CD8-positive, alpha-beta memory T cell (primary cell): Measurements from ENCODE around the gene GNAQ. TPM values are rescaled to one million over a fixed set of nuclear protein-coding genes. Genes with fewer than 3 reads are reported as not detected.
"Not testable (repeated sequence)": the region's sequence is repeated elsewhere in the genome, so short reads cannot be mapped to it uniquely, and the experiment has no call there.

ENCODE experiments used
- CTCF ChIA-PET: fragments of 350-600 bp; sonication (Branson Sonifier 250); formaldehyde crosslinking; loops from one replicate; lab custom pipeline; 2021; ENCODE audit warnings: antibody characterized with exemption; lab: Charles Lee
- POLR2A ChIA-PET: fragments of 350-600 bp; sonication (Branson Sonifier 250); formaldehyde crosslinking; loops from one replicate; lab custom pipeline; 2021; ENCODE audit warnings: antibody characterized with exemption; lab: Charles Lee
- DNase-seq, 5 donors: peaks; one replicate each; pipeline versions ENCODE4 v3.0.0 to v3.0.0-alpha.2; 2020 to 2022; ENCODE audit warnings: mixed read lengths in 1 of 5
- H3K27ac ChIP-seq: one replicate; pipeline ENCODE4 v1.7.0; 2013; ENCODE audit warnings: low read depth, mild to moderate bottlenecking, low read length, moderate library complexity
- H3K27me3 ChIP-seq: 2 replicates; pipeline ENCODE4 v1.7.0; 2013; ENCODE audit warnings: low read length, mild to moderate bottlenecking; ENCODE audit not compliant: insufficient read depth, poor library complexity, severe bottlenecking
- H3K36me3 ChIP-seq: 2 replicates; pipeline ENCODE4 v1.7.0; 2013; ENCODE audit warnings: mild to moderate bottlenecking, low read length, moderate library complexity; ENCODE audit not compliant: insufficient read depth
- H3K4me1 ChIP-seq: 2 replicates; pipeline ENCODE4 v1.7.0; 2013; ENCODE audit warnings: mild to moderate bottlenecking, low read length, moderate library complexity; ENCODE audit not compliant: insufficient read depth
- H3K4me3 ChIP-seq: 2 replicates; pipeline ENCODE4 v1.7.0; 2013; ENCODE audit warnings: mild to moderate bottlenecking, low read length
- H3K9me3 ChIP-seq: 2 replicates; pipeline ENCODE4 v1.7.0; 2013; ENCODE audit warnings: mild to moderate bottlenecking, low read length
- H3K27ac Mint-ChIP-seq, 8 donors: one replicate each; pipeline ENCODE4 v1.8.0; 2020 to 2021; ENCODE audit warnings: mixed read lengths in 8 of 8, mild to moderate bottlenecking in 6 of 8, inconsistent platforms in 3 of 8, moderate library complexity in 3 of 8
- H3K27me3 Mint-ChIP-seq, 2 donors: one replicate each; pipeline ENCODE4 v1.8.0; 2020 to 2021; ENCODE audit warnings: mixed read lengths in 2 of 2, mild to moderate bottlenecking in 1 of 2, moderate library complexity in 1 of 2
- H3K36me3 Mint-ChIP-seq, 3 donors: one replicate each; pipeline ENCODE4 v1.8.0; 2020 to 2021; ENCODE audit warnings: mixed read lengths in 3 of 3, inconsistent platforms in 1 of 3, mild to moderate bottlenecking in 1 of 3
- H3K4me1 Mint-ChIP-seq, 3 donors: one replicate each; pipeline ENCODE4 v1.8.0; 2020 to 2021; ENCODE audit warnings: mixed read lengths in 3 of 3, inconsistent platforms in 1 of 3, mild to moderate bottlenecking in 1 of 3
- H3K4me3 Mint-ChIP-seq, 7 donors: one replicate each; pipeline ENCODE4 v1.8.0; 2020 to 2021; ENCODE audit warnings: mixed read lengths in 7 of 7, mild to moderate bottlenecking in 6 of 7, moderate library complexity in 4 of 7, inconsistent platforms in 2 of 7
- H3K9me3 Mint-ChIP-seq, 5 donors: one replicate each; pipeline ENCODE4 v1.8.0; 2020 to 2022; ENCODE audit warnings: mixed read lengths in 5 of 5, mild to moderate bottlenecking in 3 of 5, moderate library complexity in 2 of 5, inconsistent platforms in 1 of 5
- polyA plus RNA-seq: library from polyadenylated mRNA; unstranded; fragments of 300-500 nt; fragmentation: Illumina TruSeq; gene quantifications from one replicate; pipeline ENCODE4 v1.2.3, GENCODE V29; 2021
- total RNA-seq, 2 experiments: library from RNA; stranded (reverse); gene quantifications; one replicate each; pipeline ENCODE4 v1.2.3, GENCODE V29; 2021

Gene GNAQ
- total and polyA plus RNA-seq, 3 experiments from 2014 or later, result 7.5 to 19.8 (median 17.1) TPM

DNA sequence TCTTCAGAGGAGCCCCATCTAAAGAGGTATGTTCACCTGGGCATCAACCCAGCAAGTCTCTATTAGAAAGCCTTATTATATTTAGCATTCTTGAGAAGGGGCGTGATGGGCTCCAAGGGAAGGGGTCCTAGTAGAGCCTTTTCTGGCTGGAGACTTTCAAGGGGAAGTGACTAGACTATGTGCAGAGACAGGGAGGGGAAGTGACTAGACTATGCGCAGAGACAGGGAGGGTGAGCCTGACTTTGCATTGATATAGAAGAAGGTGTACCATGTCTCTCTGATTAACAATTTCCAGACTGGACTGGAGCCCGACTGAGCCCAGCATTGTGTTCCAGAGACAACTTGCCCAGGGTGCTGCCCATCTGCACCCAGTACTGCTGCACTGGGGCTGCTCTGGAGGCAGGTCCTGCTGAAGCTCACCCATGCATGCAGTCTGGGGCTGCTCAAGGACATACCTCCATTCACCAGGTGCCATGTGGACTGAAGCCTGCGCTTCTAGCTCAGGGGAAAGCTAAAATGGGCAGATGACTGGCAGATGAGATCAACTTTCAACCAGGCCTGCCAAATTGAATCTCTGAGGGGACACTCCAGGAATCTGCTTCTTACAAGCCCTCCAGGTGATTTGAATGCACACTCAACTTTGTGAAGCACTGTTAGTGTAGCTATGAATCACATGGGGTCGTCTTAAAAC lies 300.5 kb downstream of the GNAQ start:
- no peaks in the 10 kb centered on the region for H3K9me3 Mint-ChIP-seq
- DNase-seq, result no peak
- Histone ChIP-seq H3K27me3 (no peaks in the 10 kb centered on the region), H3K9me3 (no peaks in the 10 kb centered on the region), H3K27ac (no peak overlapping the region), H3K4me3 (no peak overlapping the region), H3K36me3 (no peaks in the 10 kb centered on the region), H3K4me1 (no peaks in the 10 kb centered on the region)
- H3K36me3 Mint-ChIP-seq, result peaks cover 4 to 30% (median 16%) of the 10 kb centered on the region in 3 donors
- CTCF ChIA-PET, result no interaction called here
- H3K27ac Mint-ChIP-seq, result peak overlapping the region in 2 of 8 donors; percentile 45 to 86
- no peaks in the 10 kb centered on the region for H3K27me3 Mint-ChIP-seq
- H3K4me1 Mint-ChIP-seq, result peaks cover 0 to 11% (median 2%) of the 10 kb centered on the region in 3 donors
- no peak overlapping the region for H3K4me3 Mint-ChIP-seq
- POLR2A ChIA-PET, result no interaction called here

DNA sequence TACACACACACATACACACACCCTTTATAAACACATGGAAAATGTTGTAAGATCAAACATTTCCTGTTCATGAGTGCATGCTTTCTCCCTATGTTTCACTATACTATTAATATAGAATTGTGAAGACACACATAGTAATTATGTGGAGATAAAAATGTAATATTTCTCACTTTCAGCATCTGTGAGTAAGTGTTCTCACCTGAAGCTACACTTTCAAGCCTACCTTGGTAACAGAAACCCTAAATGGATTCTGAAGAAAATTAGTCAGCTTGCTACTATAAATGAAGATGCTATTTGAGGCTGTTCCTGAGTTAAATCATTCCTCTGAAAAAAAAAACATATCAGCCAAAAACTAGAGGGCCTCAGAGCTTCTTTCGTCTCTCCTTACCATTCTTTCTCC lies 302.4 kb downstream of the GNAQ start:
- no peak for DNase-seq
- POLR2A ChIA-PET, result no interaction called here
- Histone ChIP-seq H3K4me1 (no peaks in the 10 kb centered on the region), H3K27me3 (no peaks in the 10 kb centered on the region), H3K4me3 (no peak overlapping the region), H3K9me3 (no peaks in the 10 kb centered on the region), H3K27ac (no peak overlapping the region), H3K36me3 (no peaks in the 10 kb centered on the region)
- Mint-ChIP-seq H3K9me3 (no peaks in the 10 kb centered on the region), H3K4me1 (peaks cover 0 to 13% (median 4%) of the 10 kb centered on the region in 3 donors), H3K27ac (peak overlapping the region in 1 of 8 donors; percentile 52), H3K36me3 (peaks cover 4 to 40% (median 19%) of the 10 kb centered on the region in 3 donors), H3K27me3 (no peaks in the 10 kb centered on the region), H3K4me3 (no peak overlapping the region)
- CTCF ChIA-PET, result no interaction called here

DNA sequence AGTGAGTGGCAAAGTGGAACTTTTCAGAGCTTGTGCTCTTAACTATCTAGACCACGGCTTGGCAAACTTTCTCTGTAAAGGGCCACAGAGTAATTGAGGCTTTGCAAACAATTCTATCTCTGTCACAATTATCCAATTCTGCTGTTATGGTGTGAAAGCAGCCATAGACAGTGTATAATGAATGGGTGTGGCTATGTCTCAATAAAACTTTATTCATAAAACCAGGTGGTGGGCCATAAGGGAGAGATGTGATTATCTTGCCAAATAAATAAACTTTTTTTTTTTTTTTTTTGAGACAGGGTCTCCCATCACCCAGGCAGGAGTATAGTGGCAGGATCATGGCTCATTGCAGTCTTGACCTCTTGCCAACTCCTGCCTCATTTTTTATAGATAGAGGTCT lies 304.8 kb downstream of the GNAQ start:
- no peak overlapping the region for H3K4me3 ChIP-seq
- H3K9me3 ChIP-seq, result no peaks in the 10 kb centered on the region
- Mint-ChIP-seq H3K4me3 (no peak overlapping the region), H3K36me3 (peaks cover 4 to 45% (median 18%) of the 10 kb centered on the region in 3 donors), H3K27ac (peak overlapping the region in 3 of 8 donors; percentile 7 to 56 (median 17)), H3K9me3 (no peaks in the 10 kb centered on the region), H3K4me1 (peaks cover 0 to 12% (median 4%) of the 10 kb centered on the region in 3 donors), H3K27me3 (no peaks in the 10 kb centered on the region)
- POLR2A ChIA-PET, result no interaction called here
- H3K4me1 ChIP-seq, result no peaks in the 10 kb centered on the region
- H3K27me3 ChIP-seq, result no peaks in the 10 kb centered on the region
- DNase-seq, result no peak
- no peaks in the 10 kb centered on the region for H3K36me3 ChIP-seq
- H3K27ac ChIP-seq, result no peak overlapping the region
- CTCF ChIA-PET, result no interaction called here

DNA sequence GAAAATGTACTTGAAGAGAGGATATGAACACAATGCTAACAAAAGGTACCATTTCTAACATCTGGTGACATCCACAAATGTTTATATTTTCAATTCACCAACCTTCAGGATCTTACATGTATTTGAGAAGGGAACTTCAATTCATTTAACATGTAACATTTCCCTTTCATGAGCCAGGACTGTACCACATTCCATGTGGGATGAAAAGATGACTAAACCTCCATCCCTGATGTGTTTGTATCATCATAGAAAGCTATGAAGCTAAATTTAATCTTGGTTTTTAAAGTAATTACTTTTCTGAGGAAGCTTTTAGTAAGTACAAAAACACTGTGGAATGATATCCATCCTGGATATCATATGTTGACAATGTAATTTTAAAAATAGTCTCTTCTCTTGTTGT lies 305.3 kb downstream of the GNAQ start:
- POLR2A ChIA-PET, result no interaction called here
- H3K4me3 Mint-ChIP-seq, result no peak overlapping the region

DNA sequence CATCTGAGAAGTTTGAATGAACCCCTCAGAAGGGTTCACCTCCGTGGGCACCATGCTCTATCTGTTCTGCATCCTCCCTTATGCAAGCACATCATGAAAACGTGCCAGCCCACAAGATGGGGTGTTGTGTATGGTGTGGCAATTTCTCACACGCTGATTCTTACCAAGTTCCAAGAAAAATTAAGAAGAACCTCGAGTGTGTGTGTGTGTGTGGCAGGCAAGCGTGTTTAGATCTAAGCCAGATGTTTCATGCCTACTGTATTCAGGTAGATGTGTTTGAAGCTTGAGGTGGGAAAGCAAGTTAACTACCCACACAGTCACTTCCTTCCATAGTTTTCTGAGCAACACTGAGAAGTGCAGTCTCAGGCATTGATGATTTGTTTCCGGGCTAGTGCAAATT lies 305.8 kb downstream of the GNAQ start:
- no peak overlapping the region for H3K27ac Mint-ChIP-seq
- H3K4me1 ChIP-seq, result no peaks in the 10 kb centered on the region
- peaks cover 0 to 12% (median 4%) of the 10 kb centered on the region in 3 donors for H3K4me1 Mint-ChIP-seq
- peaks cover 4 to 51% (median 17%) of the 10 kb centered on the region in 3 donors for H3K36me3 Mint-ChIP-seq
- H3K4me3 Mint-ChIP-seq, result no peak overlapping the region
- POLR2A ChIA-PET, result no interaction called here
- H3K27me3 Mint-ChIP-seq, result no peaks in the 10 kb centered on the region
- CTCF ChIA-PET, result no interaction called here
- no peaks in the 10 kb centered on the region for H3K36me3 ChIP-seq
- no peak overlapping the region for H3K4me3 ChIP-seq
- no peaks in the 10 kb centered on the region for H3K9me3 Mint-ChIP-seq
- H3K27ac ChIP-seq, result no peak overlapping the region
- DNase-seq, result no peak
- no peaks in the 10 kb centered on the region for H3K27me3 ChIP-seq
- no peaks in the 10 kb centered on the region for H3K9me3 ChIP-seq

More for the DNA sequence above, 305.3 kb downstream of the GNAQ start:
- H3K9me3 Mint-ChIP-seq, result no peaks in the 10 kb centered on the region
- no peak for DNase-seq
- H3K27ac ChIP-seq, result no peak overlapping the region
- H3K4me3 ChIP-seq, result no peak overlapping the region
- CTCF ChIA-PET, result no interaction called here
- H3K4me1 ChIP-seq, result no peaks in the 10 kb centered on the region
- no peaks in the 10 kb centered on the region for H3K36me3 ChIP-seq
- H3K36me3 Mint-ChIP-seq, result peaks cover 4 to 49% (median 18%) of the 10 kb centered on the region in 3 donors
- no peak overlapping the region for H3K27ac Mint-ChIP-seq
- no peaks in the 10 kb centered on the region for H3K27me3 ChIP-seq
- peaks cover 0 to 12% (median 4%) of the 10 kb centered on the region in 3 donors for H3K4me1 Mint-ChIP-seq
- H3K27me3 Mint-ChIP-seq, result no peaks in the 10 kb centered on the region
- no peaks in the 10 kb centered on the region for H3K9me3 ChIP-seq

DNA sequence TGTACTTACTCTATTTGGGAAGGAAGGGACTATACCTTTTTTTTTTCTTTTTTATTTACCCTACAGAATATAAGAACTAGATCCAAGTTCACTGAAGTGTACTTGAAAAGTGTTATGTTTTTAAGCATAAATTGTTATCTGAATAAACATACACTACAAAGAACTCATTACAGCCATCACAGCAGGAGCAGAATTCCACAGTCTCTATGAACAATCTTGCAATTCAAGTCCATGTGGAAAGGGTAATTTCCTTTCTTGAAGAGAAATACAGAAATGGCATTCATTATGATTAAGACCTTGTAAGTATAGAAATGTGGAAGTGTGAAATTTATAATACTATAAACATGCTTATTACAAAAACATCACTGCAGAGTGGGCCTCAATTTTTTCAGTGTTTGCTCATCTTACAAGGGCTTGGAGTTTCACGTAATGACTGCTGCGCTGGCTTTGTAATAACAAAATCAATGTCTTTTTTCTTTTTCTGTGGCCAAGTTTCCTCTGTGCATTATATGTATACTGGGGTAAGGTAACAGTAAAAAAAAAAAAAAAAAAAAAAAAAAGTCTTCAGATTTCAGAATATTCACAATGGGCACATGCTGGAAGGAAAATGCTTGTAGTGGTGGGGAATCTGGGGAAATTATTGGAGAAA lies 306.4 kb downstream of the GNAQ start:
- ChIA-PET CTCF (no interaction called here), POLR2A (no interaction called here)
- Mint-ChIP-seq H3K27me3 (no peaks in the 10 kb centered on the region), H3K9me3 (no peaks in the 10 kb centered on the region), H3K36me3 (peaks cover 4 to 56% (median 18%) of the 10 kb centered on the region in 3 donors), H3K4me3 (no peak overlapping the region), H3K4me1 (peaks cover 0 to 12% (median 4%) of the 10 kb centered on the region in 3 donors), H3K27ac (peak overlapping the region in 2 of 8 donors; percentile 37 to 80)
- Histone ChIP-seq H3K4me3 (no peak overlapping the region), H3K27ac (no peak overlapping the region), H3K4me1 (no peaks in the 10 kb centered on the region), H3K36me3 (no peaks in the 10 kb centered on the region), H3K9me3 (no peaks in the 10 kb centered on the region), H3K27me3 (no peaks in the 10 kb centered on the region)
- no peak for DNase-seq

DNA sequence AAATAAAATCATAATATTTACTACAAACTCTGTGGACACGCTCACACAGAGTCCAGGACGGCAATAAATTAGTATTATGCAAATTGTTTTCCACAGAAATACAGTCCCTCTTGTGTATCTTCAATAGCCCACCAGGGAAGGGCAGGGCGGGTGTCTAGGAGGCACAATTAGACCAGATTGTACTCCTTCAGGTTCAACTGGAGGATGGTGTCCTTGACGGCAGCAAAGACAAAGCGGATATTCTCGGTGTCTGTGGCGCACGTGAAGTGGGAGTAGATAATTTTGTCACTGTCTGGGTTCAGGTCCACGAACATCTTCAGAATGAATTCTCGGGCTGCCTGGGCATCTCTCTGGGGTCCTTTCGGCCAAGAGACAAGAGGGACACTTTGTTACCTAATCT lies 310.5 kb downstream of the GNAQ start:
- H3K27ac ChIP-seq, DNase-seq, H3K4me1 Mint-ChIP-seq, CTCF ChIA-PET, H3K4me1 ChIP-seq, H3K36me3 ChIP-seq, H3K27me3 Mint-ChIP-seq, H3K4me3 ChIP-seq, H3K9me3 Mint-ChIP-seq, H3K4me3 Mint-ChIP-seq, H3K27me3 ChIP-seq, H3K27ac Mint-ChIP-seq, H3K9me3 ChIP-seq, POLR2A ChIA-PET: not testable (repeated sequence)
- peaks cover 0 to 30% (median 14%) of the 10 kb centered on the region in 3 donors for H3K36me3 Mint-ChIP-seq

DNA sequence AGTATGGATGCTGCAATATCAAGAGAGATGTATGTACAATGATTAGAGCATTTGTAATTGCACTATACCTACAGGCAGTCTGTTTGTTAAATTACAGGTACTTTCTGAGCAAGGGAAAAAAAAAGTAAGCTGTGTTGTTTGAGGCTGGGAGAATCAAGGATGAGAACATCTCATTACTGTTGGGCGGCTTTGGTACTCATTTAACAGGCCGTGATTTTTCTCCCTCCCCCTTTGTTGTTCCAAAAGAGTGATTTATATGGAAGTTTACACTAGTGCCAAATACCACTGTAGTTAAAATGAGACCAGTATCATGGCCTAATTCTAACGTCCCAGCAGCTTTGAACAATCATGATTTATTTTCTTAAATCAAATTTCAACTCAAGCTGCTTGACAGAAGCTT lies 312.3 kb downstream of the GNAQ start:
- Histone ChIP-seq H3K9me3 (no peaks in the 10 kb centered on the region), H3K4me1 (no peaks in the 10 kb centered on the region), H3K4me3 (no peak overlapping the region), H3K36me3 (no peaks in the 10 kb centered on the region), H3K27ac (no peak overlapping the region), H3K27me3 (no peaks in the 10 kb centered on the region)
- DNase-seq, result no peak
- Mint-ChIP-seq H3K4me3 (no peak overlapping the region), H3K4me1 (no peaks in the 10 kb centered on the region), H3K27me3 (no peaks in the 10 kb centered on the region), H3K36me3 (peaks cover 0 to 21% (median 7%) of the 10 kb centered on the region in 3 donors), H3K9me3 (no peaks in the 10 kb centered on the region), H3K27ac (no peak overlapping the region)
- CTCF ChIA-PET, result no interaction called here
- POLR2A ChIA-PET, result no interaction called here
